Breast epithelium (tissue), 4 donors: Measurements from ENCODE around the gene RIMBP2. TPM values are rescaled to one million over a fixed set of nuclear protein-coding genes. Genes with fewer than 3 reads are reported as not detected.

Experiments
- DNase-seq, 2 donors: peaks; one replicate each; pipeline ENCODE4 v3.0.0-alpha.2; 2019; ENCODE audit warnings: low spot score in 2 of 2
- H3K27ac ChIP-seq, 2 donors: fragments of 200-600 bp; sonication (generic) in 1 of 2; one replicate each; pipeline ENCODE4 v1.5.1; 2016 to 2019; ENCODE audit warnings: mild to moderate bottlenecking in 1 of 2
- H3K27me3 ChIP-seq, 2 donors: fragments of 200-600 bp; sonication (generic) in 1 of 2; one replicate each; pipeline versions ENCODE4 v1.5.1 to v1.6.0; 2017 to 2019; ENCODE audit warnings: control low read depth in 1 of 2, mild to moderate bottlenecking in 1 of 2
- H3K36me3 ChIP-seq: fragments of 200-600 bp; one replicate; pipeline ENCODE4 v1.5.1; 2019
- H3K4me1 ChIP-seq, 2 donors: fragments of 200-600 bp; sonication (generic); one replicate each; pipeline ENCODE4 v1.5.1; 2016 to 2019; ENCODE audit warnings: control low read depth in 1 of 2
- H3K4me3 ChIP-seq, 3 donors: fragments of 200-600 bp; sonication (generic); 1 replicate in 2 of 3; 2 replicates in 1 of 3; pipeline ENCODE4 v1.5.1; 2016 to 2019; ENCODE audit warnings: mild to moderate bottlenecking in 3 of 3, moderate library complexity in 2 of 3
- H3K9me3 ChIP-seq, 2 donors: fragments of 200-600 bp; sonication (generic) in 1 of 2; one replicate each; pipeline ENCODE4 v1.5.1; 2016 to 2019; ENCODE audit warnings: control low read depth in 1 of 2
- CTCF ChIP-seq, 3 donors: fragments of 450-650 bp; IDR thresholded peaks; one replicate each; pipeline ENCODE4 v1.5.1; 2016 to 2017; ENCODE audit warnings: antibody characterized with exemption in 3 of 3, mild to moderate bottlenecking in 3 of 3, moderate library complexity in 3 of 3
- POLR2A ChIP-seq: fragments of 450-650 bp; IDR thresholded peaks from one replicate; pipeline ENCODE4 v1.6.1; 2016; ENCODE audit warnings: antibody characterized with exemption, mild to moderate bottlenecking, moderate library complexity
- POLR2AphosphoS5 ChIP-seq, 3 donors: sonication (generic); formaldehyde crosslinking; IDR thresholded peaks; one replicate each; pipeline ENCODE4 v1.6.1; 2017; ENCODE audit warnings: antibody characterized with exemption in 3 of 3
- intact Hi-C: fragments of 100-400 bp; cut with DNase I; formaldehyde crosslinking; loops from one replicate; pipeline ENCODE4 v1.15.1; 2023; ENCODE audit warnings: low total_unique reads
- total RNA-seq, 3 donors: library from RNA; depleted of rRNA; stranded (reverse); fragments of >200 nt; gene quantifications; one replicate each; pipeline ENCODE4 v1.1.0, GENCODE V29; 2016

RIMBP2 gene
- total RNA-seq, 3 donors from 2014 or later, result under 0.01 to 0.59 (median under 0.01) TPM

- no peak for DNase-seq
- intact Hi-C loops, result no loop called here
- Histone ChIP-seq H3K4me3 (no peak overlapping the region), H3K27ac (no peak overlapping the region), H3K4me1 (no peaks in the 10 kb centered on the region), H3K9me3 (peaks cover 3 to 22% of the 10 kb centered on the region in 2 donors), H3K36me3 (no peaks in the 10 kb centered on the region), H3K27me3 (no peaks in the 10 kb centered on the region)
- TF ChIP-seq CTCF (IDR thresholded peaks at IDR 0.05), result no peak
- no peak for TF ChIP-seq POLR2A
- TF ChIP-seq POLR2AphosphoS5 (IDR thresholded peaks at IDR 0.05), result no peak
Observed at GRCh38 chr12:130538343-130539095, 177.6 kb downstream of the RIMBP2 start.

- Histone ChIP-seq H3K27me3 (no peaks in the 10 kb centered on the region), H3K9me3 (peaks cover 3 to 22% of the 10 kb centered on the region in 2 donors), H3K27ac (no peak overlapping the region), H3K36me3 (no peaks in the 10 kb centered on the region), H3K4me1 (no peaks in the 10 kb centered on the region), H3K4me3 (no peak overlapping the region)
- DNase-seq, result no peak
- TF ChIP-seq POLR2AphosphoS5 (IDR thresholded peaks at IDR 0.05), result no peak
- TF ChIP-seq POLR2A, result no peak
- no peak for TF ChIP-seq CTCF (IDR thresholded peaks at IDR 0.05)
- intact Hi-C loops, result no loop called here
Observed at GRCh38 chr12:130537655-130538054, 178.4 kb downstream of the RIMBP2 start.

GRCh38 chr12:130537051-130537450 lies 179.0 kb downstream of the RIMBP2 start:
- TF ChIP-seq POLR2AphosphoS5 (IDR thresholded peaks at IDR 0.05), result no peak
- no peak for TF ChIP-seq CTCF (IDR thresholded peaks at IDR 0.05)
- no peak for TF ChIP-seq POLR2A
- intact Hi-C loops, result no loop called here
- H3K9me3 ChIP-seq, result peaks cover 3 to 20% of the 10 kb centered on the region in 2 donors
- H3K27me3 ChIP-seq, result no peaks in the 10 kb centered on the region
- no peaks in the 10 kb centered on the region for H3K36me3 ChIP-seq
- H3K4me3 ChIP-seq, result no peak overlapping the region
- H3K4me1 ChIP-seq, result no peaks in the 10 kb centered on the region
- H3K27ac ChIP-seq, result no peak overlapping the region
- DNase-seq, result no peak

GRCh38 chr12:130530429-130530828 lies 185.7 kb downstream of the RIMBP2 start:
- DNase-seq, result no peak
- intact Hi-C loops, result no loop called here
- no peaks in the 10 kb centered on the region for H3K36me3 ChIP-seq
- no peaks in the 10 kb centered on the region for H3K27me3 ChIP-seq
- no peaks in the 10 kb centered on the region for H3K4me1 ChIP-seq
- no peak overlapping the region for H3K27ac ChIP-seq
- H3K9me3 ChIP-seq, result no peaks in the 10 kb centered on the region
- TF ChIP-seq POLR2AphosphoS5 (IDR thresholded peaks at IDR 0.05) (no peak), CTCF (IDR thresholded peaks at IDR 0.05) (no peak), POLR2A (no peak)
- H3K4me3 ChIP-seq, result no peak overlapping the region

GRCh38 chr12:130529781-130530180 lies 186.3 kb downstream of the RIMBP2 start:
- H3K36me3 ChIP-seq, result no peaks in the 10 kb centered on the region
- no peak overlapping the region for H3K4me3 ChIP-seq
- no peak for DNase-seq
- intact Hi-C loops, result loop anchor here (10.0 kb wide), 1 partner anchor 1775 kb away; no protein-coding TSS in a partner anchor
- no peak for TF ChIP-seq POLR2A
- TF ChIP-seq POLR2AphosphoS5 (IDR thresholded peaks at IDR 0.05), result no peak
- no peak for TF ChIP-seq CTCF (IDR thresholded peaks at IDR 0.05)
- H3K27ac ChIP-seq, result no peak overlapping the region
- H3K27me3 ChIP-seq, result no peaks in the 10 kb centered on the region
- H3K9me3 ChIP-seq, result no peaks in the 10 kb centered on the region
- no peaks in the 10 kb centered on the region for H3K4me1 ChIP-seq
